DND-41 (cell line): ENCODE results near the gene CLEC19A.

Experiments used
- ATAC-seq: fragments of 200-7000 bp; cut with Tn5 transposase; 3 replicates; pipeline ENCODE4 v1.9.1; 2021; ENCODE audit warnings: low read depth; ENCODE audit not compliant: insufficient read depth
- DNase-seq: peaks from one replicate; pipeline ENCODE4 v3.0.0-alpha.2; 2020
- H2AFZ ChIP-seq: 2 replicates; pipeline ENCODE4 v1.6.0; 2012; ENCODE audit warnings: low read depth, low read length
- H3K27ac ChIP-seq: 2 replicates; pipeline ENCODE4 v1.5.1; 2012; ENCODE audit warnings: low read length, inconsistent platforms
- H3K27me3 ChIP-seq: fragments of 200-600 bp; sonication (generic); 2 replicates; pipeline ENCODE4 v1.6.0; 2012; ENCODE audit warnings: low read length, mild to moderate bottlenecking, inconsistent platforms; ENCODE audit not compliant: insufficient read depth, poor library complexity
- H3K36me3 ChIP-seq: 2 replicates; pipeline ENCODE4 v1.5.1; 2012; ENCODE audit warnings: low read length, inconsistent platforms; ENCODE audit not compliant: insufficient read depth
- H3K4me1 ChIP-seq: 2 replicates; pipeline ENCODE4 v1.5.1; 2012; ENCODE audit warnings: mild to moderate bottlenecking, low read length; ENCODE audit not compliant: insufficient read depth
- H3K4me2 ChIP-seq: 2 replicates; pipeline ENCODE4 v1.6.0; 2012; ENCODE audit warnings: mild to moderate bottlenecking, moderate library complexity, low read length, inconsistent platforms; ENCODE audit not compliant: insufficient read depth
- H3K4me3 ChIP-seq, 2 experiments: fragments of 200-600 bp in 1 of 2; shearing (Covaris generic) in 1 of 2; 2 replicates each; pipeline ENCODE4 v1.5.1; 2012 to 2016; ENCODE audit warnings: inconsistent platforms in 2 of 2, low read length in 2 of 2, mild to moderate bottlenecking in 2 of 2, low read depth in 1 of 2, moderate library complexity in 1 of 2
- H3K79me2 ChIP-seq: 2 replicates; pipeline ENCODE4 v1.6.0; 2012; ENCODE audit warnings: low read length, inconsistent platforms; ENCODE audit not compliant: insufficient read depth
- H3K9ac ChIP-seq: 2 replicates; pipeline ENCODE4 v1.6.0; 2012; ENCODE audit warnings: low read depth, mild to moderate bottlenecking, inconsistent platforms, low read length, moderate library complexity
- H3K9me3 ChIP-seq: 2 replicates; pipeline ENCODE4 v1.5.1; 2012; ENCODE audit warnings: low read length, moderate library complexity, mild to moderate bottlenecking, inconsistent platforms; ENCODE audit not compliant: insufficient read depth, severe bottlenecking
- H4K20me1 ChIP-seq: 2 replicates; pipeline ENCODE4 v1.6.0; 2012; ENCODE audit warnings: low read length; ENCODE audit not compliant: insufficient read depth
- EZH2 ChIP-seq: IDR thresholded peaks from 3 replicates; pipeline ENCODE4 v1.6.1; 2012; ENCODE audit warnings: borderline replicate concordance, low read depth, mild to moderate bottlenecking, moderate library complexity, low read length, inconsistent platforms; ENCODE audit not compliant: severe bottlenecking
- TF ChIP-seq, protein P1 (sequence below): IDR thresholded peaks from 2 replicates; pipeline ENCODE4 v1.5.1; 2012; ENCODE audit warnings: borderline replicate concordance, low read length, moderate library complexity, mild to moderate bottlenecking; ENCODE audit not compliant: poor library complexity, severe bottlenecking; ENCODE audit errors: extremely low read depth

Gene CLEC19A

DNA sequence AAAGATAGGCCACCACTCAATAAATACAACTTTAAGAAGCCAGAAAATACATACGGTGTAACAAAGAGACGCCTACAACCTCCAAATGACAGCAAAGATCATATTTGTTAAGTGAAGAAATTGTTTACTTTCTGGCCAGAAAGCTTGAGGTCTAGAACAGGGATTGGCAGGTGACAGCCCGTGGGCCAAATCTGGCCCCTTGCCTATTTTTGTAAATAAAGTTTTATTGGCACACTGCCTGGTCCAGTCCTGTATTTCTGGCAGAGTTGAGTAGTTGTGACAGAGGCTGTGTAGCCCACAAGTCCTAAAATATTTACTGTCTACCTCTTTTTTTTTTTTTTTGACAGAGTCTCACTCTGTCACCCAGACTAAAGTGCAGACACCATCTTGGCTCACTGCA is 3.4 kb upstream of the CLEC19A start:
- Histone ChIP-seq H3K9me3 (no peaks in the 10 kb centered on the region), H4K20me1 (no peaks in the 10 kb centered on the region; the same call in 1 of the 2 replicates), H3K79me2 (no peaks in the 10 kb centered on the region), H3K9ac (no peak overlapping the region), H2AFZ (no peak overlapping the region), H3K27me3 (peaks cover 2% of the 10 kb centered on the region), H3K27ac (no peak overlapping the region), H3K36me3 (no peaks in the 10 kb centered on the region), H3K4me3 (no peak overlapping the region), H3K4me1 (no peaks in the 10 kb centered on the region), H3K4me2 (no peak overlapping the region)
- ATAC-seq (no peak), DNase-seq (no peak)
- TF ChIP-seq EZH2, result no peak
- TF ChIP-seq, protein P1, sequence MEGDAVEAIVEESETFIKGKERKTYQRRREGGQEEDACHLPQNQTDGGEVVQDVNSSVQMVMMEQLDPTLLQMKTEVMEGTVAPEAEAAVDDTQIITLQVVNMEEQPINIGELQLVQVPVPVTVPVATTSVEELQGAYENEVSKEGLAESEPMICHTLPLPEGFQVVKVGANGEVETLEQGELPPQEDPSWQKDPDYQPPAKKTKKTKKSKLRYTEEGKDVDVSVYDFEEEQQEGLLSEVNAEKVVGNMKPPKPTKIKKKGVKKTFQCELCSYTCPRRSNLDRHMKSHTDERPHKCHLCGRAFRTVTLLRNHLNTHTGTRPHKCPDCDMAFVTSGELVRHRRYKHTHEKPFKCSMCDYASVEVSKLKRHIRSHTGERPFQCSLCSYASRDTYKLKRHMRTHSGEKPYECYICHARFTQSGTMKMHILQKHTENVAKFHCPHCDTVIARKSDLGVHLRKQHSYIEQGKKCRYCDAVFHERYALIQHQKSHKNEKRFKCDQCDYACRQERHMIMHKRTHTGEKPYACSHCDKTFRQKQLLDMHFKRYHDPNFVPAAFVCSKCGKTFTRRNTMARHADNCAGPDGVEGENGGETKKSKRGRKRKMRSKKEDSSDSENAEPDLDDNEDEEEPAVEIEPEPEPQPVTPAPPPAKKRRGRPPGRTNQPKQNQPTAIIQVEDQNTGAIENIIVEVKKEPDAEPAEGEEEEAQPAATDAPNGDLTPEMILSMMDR, result no peak

DNA sequence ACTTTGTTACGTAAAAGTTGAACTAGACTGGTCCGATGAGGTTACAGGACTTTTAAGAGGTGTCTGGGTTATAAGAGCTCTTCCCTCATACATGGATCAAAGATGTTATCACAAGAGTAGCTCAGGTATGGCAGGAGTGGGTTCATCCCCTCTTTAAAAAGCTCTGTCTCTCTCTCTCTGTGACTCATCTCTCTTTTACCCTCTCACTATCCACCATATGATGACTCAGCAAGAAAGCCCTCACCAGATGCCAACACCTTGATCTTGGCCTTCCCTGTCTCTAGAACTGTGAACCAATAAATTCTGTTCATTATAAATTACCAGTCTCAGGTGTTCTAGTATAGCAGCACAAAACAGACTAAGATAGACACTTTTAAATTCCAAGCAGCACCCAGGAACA is 1.9 kb upstream of the CLEC19A start:
- no peaks in the 10 kb centered on the region; the same call in 1 of the 2 replicates for H4K20me1 ChIP-seq
- no peak overlapping the region for H3K4me3 ChIP-seq
- no peaks in the 10 kb centered on the region for H3K9me3 ChIP-seq
- H3K36me3 ChIP-seq, result no peaks in the 10 kb centered on the region
- no peaks in the 10 kb centered on the region for H3K4me1 ChIP-seq
- H3K79me2 ChIP-seq, result no peaks in the 10 kb centered on the region
- no peak overlapping the region for H3K4me2 ChIP-seq
- TF ChIP-seq, protein P1, result no peak
- ATAC-seq (no peak), DNase-seq (no peak)
- H3K27me3 ChIP-seq, result peaks cover 6% of the 10 kb centered on the region
- H2AFZ ChIP-seq, result no peak overlapping the region
- no peak overlapping the region for H3K9ac ChIP-seq
- H3K27ac ChIP-seq, result no peak overlapping the region

DNA sequence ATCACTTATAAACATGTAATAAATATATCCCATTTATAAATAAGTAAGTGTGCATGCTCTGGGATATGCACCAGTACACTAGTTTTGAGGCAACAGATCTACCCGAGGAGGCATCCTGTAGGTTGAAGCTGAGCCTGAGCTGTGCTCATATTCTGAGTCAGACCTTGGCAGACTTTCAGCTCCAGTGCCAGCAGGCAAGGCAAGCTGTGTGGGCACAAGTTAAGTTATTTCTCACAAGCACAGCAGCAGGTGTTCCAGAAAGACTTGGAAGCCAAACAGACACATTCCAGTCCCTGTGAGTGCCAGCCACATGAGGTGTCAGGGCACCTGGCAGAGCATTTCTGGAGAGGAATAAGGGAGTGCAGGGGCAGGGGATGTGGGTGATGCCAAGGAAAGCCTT is 1.3 kb upstream of the CLEC19A start:
- H3K4me1 ChIP-seq, result no peaks in the 10 kb centered on the region
- no peak for ATAC-seq
- no peak for DNase-seq
- TF ChIP-seq EZH2, result no peak
- TF ChIP-seq, protein P1, result no peak
- no peaks in the 10 kb centered on the region; the same call in 1 of the 2 replicates for H4K20me1 ChIP-seq
- H3K9ac ChIP-seq, result no peak overlapping the region
- H3K79me2 ChIP-seq, result no peaks in the 10 kb centered on the region
- H3K9me3 ChIP-seq, result no peaks in the 10 kb centered on the region
- no peak overlapping the region for H3K4me3 ChIP-seq
- no peaks in the 10 kb centered on the region for H3K36me3 ChIP-seq
- H3K27ac ChIP-seq, result no peak overlapping the region
- peaks cover 6% of the 10 kb centered on the region for H3K27me3 ChIP-seq
- no peak overlapping the region for H3K4me2 ChIP-seq
- no peak overlapping the region for H2AFZ ChIP-seq

DNA sequence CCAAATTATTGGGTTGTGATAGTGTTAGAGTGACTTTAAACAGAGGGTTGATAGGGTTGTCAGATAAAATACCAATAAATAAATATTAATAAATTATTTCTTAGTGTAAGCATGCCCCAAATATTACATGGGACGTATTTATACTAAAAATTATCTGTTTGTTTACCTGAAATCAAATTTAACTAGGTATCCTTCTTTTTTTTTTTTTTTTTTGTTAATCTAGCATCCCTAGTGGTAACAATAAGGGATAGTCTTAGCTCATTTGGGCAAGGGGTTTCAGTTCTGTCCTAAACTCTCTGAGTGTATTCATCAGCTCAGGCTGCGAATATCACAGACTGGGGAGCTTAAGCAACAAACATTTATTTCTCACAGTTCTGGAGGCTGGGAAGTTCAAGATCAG is 1.3 kb downstream of the CLEC19A start:
- Histone ChIP-seq H3K27ac (no peak overlapping the region), H3K4me1 (no peaks in the 10 kb centered on the region), H3K36me3 (no peaks in the 10 kb centered on the region), H3K4me3 (no peak overlapping the region), H3K4me2 (no peak overlapping the region), H3K9me3 (no peaks in the 10 kb centered on the region), H4K20me1 (no peaks in the 10 kb centered on the region; the same call in 1 of the 2 replicates), H2AFZ (no peak overlapping the region), H3K9ac (no peak overlapping the region), H3K27me3 (peaks cover 6% of the 10 kb centered on the region), H3K79me2 (no peaks in the 10 kb centered on the region)
- ATAC-seq (no peak), DNase-seq (no peak)
- TF ChIP-seq, protein P1, result no peak
- no peak for TF ChIP-seq EZH2
